Ovary (tissue), 9 donors: ENCODE results near the gene SH3RF1. TPM values are rescaled to one million over a fixed set of nuclear protein-coding genes. Genes with fewer than 3 reads are reported as not detected.

ENCODE experiments used
- DNase-seq, 5 donors: peaks; one replicate each; pipeline ENCODE4 v3.0.0-alpha.2; 2019 to 2020
- H3K27ac ChIP-seq, 2 donors: fragments of 200-600 bp; one replicate each; pipeline versions ENCODE4 v1.5.1 to v1.8.0; 2019 to 2022
- H3K27me3 ChIP-seq: fragments of 200-600 bp; one replicate; pipeline ENCODE4 v1.8.0; 2022
- H3K36me3 ChIP-seq: fragments of 200-600 bp; sonication (generic); one replicate; pipeline ENCODE4 v1.5.1; 2019
- H3K4me1 ChIP-seq: one replicate; pipeline ENCODE4 v1.8.1; 2013; ENCODE audit warnings: mild to moderate bottlenecking, moderate library complexity; ENCODE audit not compliant: insufficient read depth
- H3K4me3 ChIP-seq: fragments of 200-600 bp; sonication (generic); one replicate; pipeline ENCODE4 v1.5.1; 2017
- H3K9me3 ChIP-seq, 2 donors: fragments of 200-600 bp in 1 of 2; sonication (generic) in 1 of 2; one replicate each; pipeline versions ENCODE4 v1.5.1 to v1.8.1; 2013 to 2019; ENCODE audit warnings: mild to moderate bottlenecking in 1 of 2, moderate library complexity in 1 of 2
- EP300 ChIP-seq: sonication (generic); formaldehyde crosslinking; IDR thresholded peaks from one replicate; pipeline ENCODE4 v1.6.1; 2017; ENCODE audit warnings: antibody characterized with exemption
- POLR2A ChIP-seq: fragments of 450-650 bp; IDR thresholded peaks from one replicate; pipeline ENCODE4 v1.6.1; 2017; ENCODE audit warnings: antibody characterized with exemption, mild to moderate bottlenecking, moderate library complexity
- WGBS, 3 donors: extraction: QIAGEN DNeasy Blood & Tissue Kit in 1 of 3; methylation state at CpG; one replicate each; pipeline versions ENCODE4 v1.1.5 to v1.1.7; 2013 to 2017; 5-methylcytosine and 5-hydroxymethylcytosine counted together
- intact Hi-C, 4 donors: fragments of 100-400 bp; cut with DNase I; formaldehyde crosslinking; loops; one replicate each; pipeline versions ENCODE4 v1.11.0 to v1.15.1; 2022 to 2023
- polyA plus RNA-seq, 2 donors: library from polyadenylated mRNA; stranded (reverse); fragments of 200-250 nt in 1 of 2; fragments of 350-450 nt in 1 of 2; fragmentation: Illumina TruSeq in 1 of 2; extraction: RNeasy Lipid Tissue Mini Kit (QIAGEN cat#74804) in 1 of 2; gene quantifications; one replicate each; pipeline ENCODE4 v1.2.3, GENCODE V29; 2013 to 2014
- total RNA-seq, 7 donors: library from RNA; depleted of rRNA in 2 of 7; stranded (reverse); fragments of >200 nt in 2 of 7; fragmentation: NEBNext Ultra II Directional in 3 of 7; extraction: Animal tissue kit (Norgen Biotek cat#: 25700) in 3 of 7; gene quantifications; one replicate each; pipeline versions ENCODE4 v1.1.0 to v1.2.4, GENCODE V29; 2016 to 2023
- TF ChIP-seq, protein P1 (sequence below), 3 donors: fragments of 450-650 bp in 2 of 3; fragments of 200-600 bp in 1 of 3; IDR thresholded peaks; one replicate each; pipeline versions ENCODE4 v1.5.1 to v1.8.0; 2016 to 2022; ENCODE audit warnings: antibody characterized with exemption in 3 of 3, mild to moderate bottlenecking in 1 of 3
- donor health status: DM: no; HTN: no; CAD: no; lungs with moderate emphysema.
- donor health status: DM: no; HTN: no; CAD: no.
- donor health status: Bipolar disorder and iron deficiency.
- donor health status: DM: yes; HTN: yes; CAD: no.
- donor health status: DM: no; HTN: no; CAD: no.
- donor health status: DM: yes; HTN: yes; CAD: no.

The SH3RF1 gene
- total and polyA plus RNA-seq, 9 donors: 8.2 to 32.6 (median 22.3) TPM

DNA sequence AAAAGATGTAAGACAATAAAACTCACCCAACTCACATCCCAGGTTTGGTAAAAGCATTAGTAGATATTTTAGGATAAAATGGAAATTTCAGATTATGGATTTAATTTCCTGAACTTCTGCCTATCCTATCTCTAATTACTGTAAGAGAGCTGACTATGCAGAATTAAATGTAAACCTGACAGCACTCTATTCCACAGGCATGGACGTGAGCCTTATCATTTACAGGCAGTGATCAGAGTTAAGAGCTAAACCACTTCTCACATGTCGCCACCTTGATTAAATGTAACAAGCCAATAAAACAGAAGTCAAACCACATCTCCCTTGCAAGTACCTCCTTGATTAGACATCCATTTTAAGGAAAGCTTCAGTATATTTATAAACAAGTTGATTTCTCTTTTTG lies 163.2 kb downstream of the SH3RF1 start:
- Histone ChIP-seq H3K9me3 (no peaks in the 10 kb centered on the region), H3K4me3 (no peak overlapping the region), H3K27ac (no peak overlapping the region), H3K4me1 (no peaks in the 10 kb centered on the region), H3K36me3 (no peaks in the 10 kb centered on the region), H3K27me3 (no peaks in the 10 kb centered on the region)
- TF ChIP-seq POLR2A (no peak), EP300 (no peak)
- TF ChIP-seq, protein P1, sequence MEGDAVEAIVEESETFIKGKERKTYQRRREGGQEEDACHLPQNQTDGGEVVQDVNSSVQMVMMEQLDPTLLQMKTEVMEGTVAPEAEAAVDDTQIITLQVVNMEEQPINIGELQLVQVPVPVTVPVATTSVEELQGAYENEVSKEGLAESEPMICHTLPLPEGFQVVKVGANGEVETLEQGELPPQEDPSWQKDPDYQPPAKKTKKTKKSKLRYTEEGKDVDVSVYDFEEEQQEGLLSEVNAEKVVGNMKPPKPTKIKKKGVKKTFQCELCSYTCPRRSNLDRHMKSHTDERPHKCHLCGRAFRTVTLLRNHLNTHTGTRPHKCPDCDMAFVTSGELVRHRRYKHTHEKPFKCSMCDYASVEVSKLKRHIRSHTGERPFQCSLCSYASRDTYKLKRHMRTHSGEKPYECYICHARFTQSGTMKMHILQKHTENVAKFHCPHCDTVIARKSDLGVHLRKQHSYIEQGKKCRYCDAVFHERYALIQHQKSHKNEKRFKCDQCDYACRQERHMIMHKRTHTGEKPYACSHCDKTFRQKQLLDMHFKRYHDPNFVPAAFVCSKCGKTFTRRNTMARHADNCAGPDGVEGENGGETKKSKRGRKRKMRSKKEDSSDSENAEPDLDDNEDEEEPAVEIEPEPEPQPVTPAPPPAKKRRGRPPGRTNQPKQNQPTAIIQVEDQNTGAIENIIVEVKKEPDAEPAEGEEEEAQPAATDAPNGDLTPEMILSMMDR (IDR thresholded peaks at IDR 0.05): no peak
- intact Hi-C loops: no loop called here
- no peak for DNase-seq
- WGBS, 3 donors: 74 to 83% (median 76%) methylated on average over 2 of the region's 2 CpGs

DNA sequence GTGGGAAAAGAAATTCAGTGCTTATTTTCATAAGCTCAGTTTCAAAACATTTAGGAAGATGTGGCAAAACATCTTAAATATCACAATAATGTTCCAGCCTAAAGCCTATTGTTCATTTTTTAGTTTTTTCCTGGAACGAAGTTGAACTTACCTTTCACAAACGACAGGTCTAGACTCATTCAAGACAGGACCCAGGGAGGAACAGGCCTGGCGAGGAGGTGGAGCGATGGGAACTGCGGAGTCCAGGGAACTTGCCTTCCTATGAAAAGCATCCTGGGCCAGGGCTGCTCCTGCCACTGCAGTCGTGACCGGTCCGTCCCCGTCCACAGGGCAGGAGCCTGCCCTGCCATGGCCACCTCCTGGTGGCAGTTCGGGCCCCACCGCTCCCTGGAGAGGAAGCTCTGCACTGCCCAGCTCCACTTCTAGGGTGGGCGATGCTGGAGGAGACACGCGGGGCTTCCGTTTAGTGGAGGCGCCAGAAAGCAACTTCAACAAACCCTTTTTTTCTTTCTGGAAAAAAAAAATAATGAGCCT lies 164.0 kb downstream of the SH3RF1 start:
- H3K4me1 ChIP-seq: no peaks in the 10 kb centered on the region

DNA sequence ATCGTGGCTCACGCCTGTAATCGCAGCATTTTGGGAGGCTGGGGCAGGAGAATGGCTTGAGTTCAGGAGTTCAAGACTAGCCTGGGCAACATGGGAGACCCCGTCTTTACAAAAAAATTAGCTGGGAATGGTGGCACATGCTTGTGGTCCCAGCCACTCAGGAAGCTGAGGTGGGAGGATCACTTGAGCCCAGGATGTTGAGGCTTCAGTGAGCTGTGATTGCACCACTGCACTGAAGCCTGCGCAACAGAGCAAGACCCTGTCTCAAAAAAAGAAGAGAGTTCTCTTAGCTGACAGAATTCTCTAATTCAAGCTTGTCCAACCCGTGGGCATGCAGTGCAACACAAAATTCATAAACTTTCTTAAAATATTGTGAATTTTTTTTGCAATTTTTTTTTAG lies 165.1 kb downstream of the SH3RF1 start:
- no peaks in the 10 kb centered on the region for H3K9me3 ChIP-seq
- H3K4me1 ChIP-seq: no peaks in the 10 kb centered on the region
- DNase-seq: no peak
- 96 to 97% (median 96%) methylated on average over 6 of the region's 6 CpGs for WGBS, 3 donors
- no peak for TF ChIP-seq POLR2A
- no peak for TF ChIP-seq EP300
- TF ChIP-seq, protein P1 (IDR thresholded peaks at IDR 0.05): no peak
- H3K4me3 ChIP-seq: no peak overlapping the region
- H3K27ac ChIP-seq: no peak overlapping the region
- H3K27me3 ChIP-seq: no peaks in the 10 kb centered on the region
- H3K36me3 ChIP-seq: no peaks in the 10 kb centered on the region
- intact Hi-C loops: no loop called here

More for the DNA sequence above, 164.0 kb downstream of the SH3RF1 start:
- Histone ChIP-seq H3K27ac (no peak overlapping the region), H3K27me3 (no peaks in the 10 kb centered on the region), H3K36me3 (no peaks in the 10 kb centered on the region), H3K9me3 (no peaks in the 10 kb centered on the region), H3K4me3 (no peak overlapping the region)
- TF ChIP-seq, protein P1 (IDR thresholded peaks at IDR 0.05): no peak
- TF ChIP-seq EP300: no peak
- TF ChIP-seq POLR2A: no peak
- no peak for DNase-seq
- 93 to 94% (median 93%) methylated on average over 16 of the region's 16 CpGs for WGBS, 3 donors
- intact Hi-C loops: no loop called here

DNA sequence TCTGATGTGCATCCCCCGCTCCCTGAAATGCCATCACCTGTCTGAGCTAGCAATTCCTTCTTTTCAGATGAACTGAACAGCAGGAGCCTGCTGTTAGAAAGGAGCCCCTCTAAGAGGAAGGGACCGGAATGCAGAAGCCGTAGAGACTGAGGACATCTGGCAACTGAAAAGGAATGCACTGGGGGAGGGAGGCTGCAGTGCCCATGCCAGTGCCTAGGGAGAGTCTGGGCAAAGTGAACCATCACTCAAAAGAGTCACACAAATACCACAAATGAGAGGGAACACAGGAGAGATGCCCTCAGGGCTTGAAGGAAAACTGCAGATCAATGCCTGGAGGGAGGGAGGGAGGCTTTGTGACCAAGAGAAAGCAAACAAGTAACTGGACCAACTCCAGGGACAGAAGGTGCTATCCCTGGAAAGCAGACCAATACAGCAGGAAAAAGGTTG lies 166.8 kb downstream of the SH3RF1 start:
- intact Hi-C loops: no loop called here
- H3K9me3 ChIP-seq: no peaks in the 10 kb centered on the region
- no peaks in the 10 kb centered on the region for H3K36me3 ChIP-seq
- TF ChIP-seq EP300: no peak
- TF ChIP-seq, protein P1 (IDR thresholded peaks at IDR 0.05): no peak
- H3K27ac ChIP-seq: no peak overlapping the region
- no peak overlapping the region for H3K4me3 ChIP-seq
- DNase-seq: no peak
- peaks cover 7% of the 10 kb centered on the region for H3K4me1 ChIP-seq
- WGBS, 3 donors: 59 to 77% (median 61%) methylated on average over 3 of the region's 3 CpGs
- H3K27me3 ChIP-seq: no peaks in the 10 kb centered on the region
